IPS-11a (cell line): Measurements from ENCODE around the gene SYT7.
A peak's percentile ranks its signal among the peaks of the same experiment; 100 is the strongest.
"Not testable (repeated sequence)": the region's sequence is repeated elsewhere in the genome, so short reads cannot be mapped to it uniquely, and the experiment has no call there.

Experiments
- H3K4me3 ChIP-seq: one replicate; pipeline ENCODE4 v1.5.1; 2013; ENCODE audit warnings: low read depth, low read length, control low read depth

The SYT7 gene

GRCh38 chr11:61581030-61581928, at the start of gene SYT7:
Gene SYT7 (minus strand): TSS chr11:61581076. CDS start chr11:61580820, 256 bp downstream.
- H3K4me3 ChIP-seq: peak within 1 kb of the TSS; percentile 54

GRCh38 chr11:61630089-61630488, 49.2 kb upstream of the SYT7 start:
- no peak overlapping the region for H3K4me3 ChIP-seq

- no peak overlapping the region for H3K4me3 ChIP-seq
Observed at GRCh38 chr11:61629082-61629833, 48.4 kb upstream of the SYT7 start.

DNA sequence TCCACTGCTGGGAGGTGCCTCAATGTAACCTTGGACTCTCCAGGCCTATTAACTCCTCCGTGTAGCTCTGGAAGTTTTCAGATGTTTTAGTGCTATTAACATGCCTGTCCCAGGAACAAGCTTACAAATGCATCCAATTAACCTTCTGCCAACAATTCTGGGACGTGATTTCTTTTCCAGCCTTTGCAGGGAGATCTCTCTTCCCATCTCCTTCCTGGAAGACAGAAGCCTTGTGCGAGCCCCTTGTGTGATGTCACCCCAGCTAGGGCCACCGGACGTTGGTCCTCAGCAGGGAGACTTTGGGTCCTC, 47.7 kb upstream of the SYT7 start:
- H3K4me3 ChIP-seq: no peak overlapping the region

DNA sequence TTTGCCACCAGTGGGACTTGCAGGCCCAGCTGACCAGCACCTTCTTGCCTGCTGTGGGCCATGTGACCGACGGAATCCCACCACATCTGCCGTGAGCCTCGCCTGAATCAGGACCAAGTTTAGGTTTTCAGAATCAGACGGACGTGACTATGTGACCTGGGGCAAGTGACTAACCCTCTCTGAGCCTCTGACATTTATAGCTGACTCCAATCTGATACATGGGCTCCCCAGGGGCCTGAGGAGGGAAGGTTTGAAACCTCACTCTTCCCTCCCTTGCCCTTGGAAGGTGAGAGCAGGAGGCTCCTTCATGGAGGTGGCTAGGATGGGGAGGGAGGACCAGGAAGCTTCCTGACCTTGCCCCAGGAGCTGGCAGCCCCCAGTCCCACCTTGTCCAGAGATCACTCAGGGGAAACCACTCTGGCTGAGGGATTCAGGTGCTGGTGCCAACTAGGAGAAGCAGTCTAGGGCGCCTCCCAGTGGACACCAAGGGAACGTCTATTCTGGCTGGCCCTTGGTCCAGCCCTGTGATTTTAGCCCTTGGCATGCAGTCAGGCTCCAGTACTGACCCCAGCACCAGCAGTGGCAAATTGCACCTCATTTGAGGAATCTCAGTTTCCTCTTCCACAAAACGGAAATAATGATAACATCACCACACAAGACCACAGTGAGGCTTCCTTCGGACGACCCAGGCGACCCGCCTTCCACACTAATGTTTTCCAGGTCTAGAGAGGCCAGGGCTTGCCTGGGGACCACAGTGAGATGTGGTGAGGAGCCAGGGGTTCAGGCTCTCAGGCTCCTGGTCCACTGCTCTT, 47.2 kb upstream of the SYT7 start:
- no peak overlapping the region for H3K4me3 ChIP-seq

GRCh38 chr11:61626580-61627380, 45.9 kb upstream of the SYT7 start:
- no peak overlapping the region for H3K4me3 ChIP-seq

GRCh38 chr11:61625525-61625924, 44.6 kb upstream of the SYT7 start:
- no peak overlapping the region for H3K4me3 ChIP-seq

GRCh38 chr11:61621917-61622585, 41.2 kb upstream of the SYT7 start:
- no peak overlapping the region for H3K4me3 ChIP-seq

GRCh38 chr11:61619471-61620226, 38.8 kb upstream of the SYT7 start:
- no peak overlapping the region for H3K4me3 ChIP-seq

GRCh38 chr11:61618978-61619377, 38.1 kb upstream of the SYT7 start:
- H3K4me3 ChIP-seq: no peak overlapping the region

GRCh38 chr11:61617515-61617914, 36.6 kb upstream of the SYT7 start:
- no peak overlapping the region for H3K4me3 ChIP-seq

GRCh38 chr11:61616434-61616833, 35.6 kb upstream of the SYT7 start:
- no peak overlapping the region for H3K4me3 ChIP-seq

DNA sequence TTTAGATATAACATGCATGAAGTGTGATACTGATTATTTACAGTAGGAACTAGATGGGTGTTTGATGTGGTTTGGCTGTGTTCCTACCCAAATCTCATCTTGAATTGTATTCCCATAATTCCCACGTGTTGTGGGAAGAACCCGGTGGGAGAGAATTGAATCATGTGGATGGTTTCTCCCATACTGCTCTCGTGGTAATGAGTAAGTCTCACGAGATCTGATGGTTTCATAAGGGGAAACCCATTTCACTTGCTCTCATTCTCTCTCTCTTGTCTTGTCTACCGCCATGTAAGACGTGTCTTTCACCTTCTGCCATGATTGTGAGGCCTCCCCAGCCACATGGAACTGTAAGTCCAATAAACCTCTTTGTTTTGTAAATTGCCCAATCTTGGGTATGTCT, 33.9 kb upstream of the SYT7 start:
- not testable (repeated sequence) for H3K4me3 ChIP-seq

- H3K4me3 ChIP-seq: no peak overlapping the region
Observed at GRCh38 chr11:61613870-61614269, 33.0 kb upstream of the SYT7 start.

- H3K4me3 ChIP-seq: no peak overlapping the region
Observed at GRCh38 chr11:61613051-61613450, 32.2 kb upstream of the SYT7 start.

- H3K4me3 ChIP-seq: no peak overlapping the region
Observed at GRCh38 chr11:61611309-61611708, 30.4 kb upstream of the SYT7 start.

DNA sequence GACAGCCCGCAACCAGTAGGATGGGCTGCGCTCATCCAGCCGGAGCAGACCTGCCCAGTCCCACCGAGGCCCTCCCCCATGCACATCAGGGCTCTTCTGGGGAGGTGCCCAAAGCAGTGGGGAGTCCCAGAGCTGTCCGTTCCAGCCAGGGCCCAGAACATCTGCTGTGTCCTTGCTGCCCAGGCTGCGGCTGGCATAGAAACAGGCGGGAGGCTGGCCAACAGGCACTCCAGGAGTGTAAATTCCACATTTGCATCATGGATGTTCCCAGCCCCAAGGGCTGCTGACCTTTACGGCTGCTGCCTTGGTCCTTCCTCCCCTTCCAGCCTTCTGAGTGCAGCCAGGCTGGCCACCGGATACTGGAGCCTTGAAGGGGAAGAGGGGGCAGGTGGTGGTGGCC, 30.0 kb upstream of the SYT7 start:
- no peak overlapping the region for H3K4me3 ChIP-seq

DNA sequence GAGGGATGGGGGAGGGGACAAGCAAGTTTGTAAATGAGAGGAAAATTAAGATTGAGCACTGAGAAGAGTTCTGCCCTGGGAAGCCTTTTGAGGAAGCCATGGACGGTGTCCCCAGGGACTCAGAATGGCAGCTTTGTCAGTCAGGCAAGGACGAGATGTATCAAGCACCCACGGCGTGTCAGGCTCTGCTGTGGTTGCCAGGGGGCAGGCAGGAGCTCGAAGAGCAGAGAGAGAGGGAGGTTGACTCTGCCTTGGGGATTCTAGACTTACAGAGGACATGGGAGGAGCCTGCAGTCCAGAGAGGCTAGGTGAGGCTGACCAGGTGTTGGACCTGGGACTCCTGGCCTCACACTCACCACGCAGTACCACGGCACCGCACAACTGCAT, 29.1 kb upstream of the SYT7 start:
- H3K4me3 ChIP-seq: no peak overlapping the region
